Measurements from ENCODE around the gene NPBWR2. TPM values are rescaled to one million over a fixed set of nuclear protein-coding genes. Genes with fewer than 3 reads are reported as not detected.
A peak's percentile ranks its signal among the peaks of the same experiment; 100 is the strongest.

NPBWR2 gene
- total RNA-seq, 1 donor from 2014 or later: not detected

GRCh38 chr20:64108731-64109681 is 1.6 kb upstream of the NPBWR2 start:
- DNase-seq (peak; percentile 21), ATAC-seq (no peak)
- intact Hi-C loops (cut with micrococcal nuclease): no loop called here

- ATAC-seq (no peak), DNase-seq (peak; percentile 15)
- intact Hi-C loops (cut with micrococcal nuclease): no loop called here
These were observed 532 bp upstream of the NPBWR2 start for GRCh38 chr20:64107736-64108457.

GRCh38 chr20:64106435-64106961 is 867 bp downstream of the NPBWR2 start:
- DNase-seq (peak; percentile 22), ATAC-seq (no peak)
- intact Hi-C loops (cut with micrococcal nuclease): no loop called here

GRCh38 chr20:64105846-64106434 is 1.4 kb downstream of the NPBWR2 start:
- intact Hi-C loops (cut with micrococcal nuclease): no loop called here
- DNase-seq (no peak), ATAC-seq (no peak)

GRCh38 chr20:64104667-64105451 is 2.5 kb downstream of the NPBWR2 start:
- intact Hi-C loops (cut with micrococcal nuclease): no loop called here
- ATAC-seq: no peak
- peak; percentile 14 for DNase-seq

- ATAC-seq (no peak), DNase-seq (peak; percentile 13)
- intact Hi-C loops (cut with micrococcal nuclease): no loop called here
These were observed 3.3 kb downstream of the NPBWR2 start for GRCh38 chr20:64103871-64104666.

GRCh38 chr20:64102647-64103354 is 4.6 kb downstream of the NPBWR2 start:
- peak; percentile 42 for DNase-seq
- ATAC-seq: peak; percentile 67

GRCh38 chr20:64101731-64102621 is 5.4 kb downstream of the NPBWR2 start:
- intact Hi-C loops (cut with micrococcal nuclease): no loop called here
- peak; percentile 72 for DNase-seq

More at GRCh38 chr20:64102647-64103354, 4.6 kb downstream of the NPBWR2 start:
- intact Hi-C loops (cut with micrococcal nuclease): no loop called here

GRCh38 chr20:64100946-64101688 is 6.2 kb downstream of the NPBWR2 start:
- ATAC-seq (no peak), DNase-seq (peak; percentile 9)
- intact Hi-C loops (cut with micrococcal nuclease): no loop called here

More at GRCh38 chr20:64101731-64102621, 5.4 kb downstream of the NPBWR2 start:
- ATAC-seq: peak; percentile 80

- DNase-seq: no peak
- ATAC-seq: no peak
- intact Hi-C loops (cut with micrococcal nuclease): no loop called here
These were observed 6.8 kb downstream of the NPBWR2 start for GRCh38 chr20:64100566-64100888.

- peak; percentile 12 for DNase-seq
- no peak for ATAC-seq
- intact Hi-C loops (cut with micrococcal nuclease): no loop called here
These were observed 7.3 kb downstream of the NPBWR2 start for GRCh38 chr20:64099880-64100565.

- ATAC-seq (no peak), DNase-seq (peak; percentile 16)
- intact Hi-C loops (cut with micrococcal nuclease): no loop called here
These were observed 8.1 kb downstream of the NPBWR2 start for GRCh38 chr20:64099086-64099786.

GRCh38 chr20:64098471-64099013 is 8.8 kb downstream of the NPBWR2 start:
- DNase-seq (no peak), ATAC-seq (no peak)
- intact Hi-C loops (cut with micrococcal nuclease): no loop called here

GRCh38 chr20:64096535-64096934 is 10.8 kb downstream of the NPBWR2 start:
- DNase-seq (no peak), ATAC-seq (no peak)
- intact Hi-C loops (cut with micrococcal nuclease): no loop called here
